IMR-90 (cell line): ENCODE data around the gene GCSAM. TPM values are rescaled to one million over a fixed set of nuclear protein-coding genes. Genes with fewer than 3 reads are reported as not detected.

Experiments
- ATAC-seq: fragments of 200-7000 bp; cut with Tn5 transposase; 2 replicates; pipeline ENCODE4 v1.9.1; 2020; ENCODE audit warnings: low read depth, mild to moderate bottlenecking, moderate library complexity
- BruUV-seq: library from RNA; stranded (reverse); fragments of 400-500 nt; replicated peaks from 2 replicates; lab custom pipeline; 2021; lab: Mats Ljungman, UMichigan
- CTCF ChIA-PET: fragments of 300-600 bp; formaldehyde crosslinking; extraction: SDS; loops from one replicate; lab custom pipeline; 2021; ENCODE audit warnings: antibody characterized with exemption; lab: Yijun Ruan, JAX
- POLR2A ChIA-PET: fragments of 300-600 bp; sonication (Branson Sonifier 250); formaldehyde crosslinking; loops from one replicate; lab custom pipeline; 2022; ENCODE audit warnings: antibody characterized with exemption; ENCODE audit not compliant: unreplicated experiment; lab: Charles Lee
- DNase-seq: peaks from one replicate; pipeline ENCODE4 v3.0.0; 2013
- H2AFZ ChIP-seq: replicated peaks from 2 replicates; pipeline ENCODE3; 2013; ENCODE audit warnings: low read length, mild to moderate bottlenecking; ENCODE audit not compliant: poor library complexity
- H2AK5ac ChIP-seq: 2 replicates; pipeline ENCODE4 v1.6.1; 2013; ENCODE audit warnings: low read depth, low read length, inconsistent platforms
- H2AK9ac ChIP-seq: replicated peaks from 2 replicates; pipeline ENCODE3; 2013; ENCODE audit warnings: mild to moderate bottlenecking, low read depth, low read length, moderate library complexity; ENCODE audit not compliant: poor library complexity
- H2BK120ac ChIP-seq: 2 replicates; pipeline ENCODE4 v1.6.1; 2013; ENCODE audit warnings: low read depth, low read length, inconsistent platforms
- H2BK15ac ChIP-seq: 3 replicates; pipeline ENCODE4 v1.6.1; 2013; ENCODE audit warnings: low read depth, low read length, inconsistent platforms
- H2BK20ac ChIP-seq: 2 replicates; pipeline ENCODE4 v1.6.1; 2013; ENCODE audit warnings: low read depth, mild to moderate bottlenecking, inconsistent platforms, low read length, moderate library complexity
- H2BK5ac ChIP-seq: 2 replicates; pipeline ENCODE4 v1.6.1; 2013; ENCODE audit warnings: mild to moderate bottlenecking, low read depth, low read length, inconsistent platforms; ENCODE audit not compliant: poor library complexity, severe bottlenecking
- H3K14ac ChIP-seq: replicated peaks from 2 replicates; pipeline ENCODE4 v1.6.1; 2013; ENCODE audit warnings: low read depth, low read length, inconsistent platforms
- H3K18ac ChIP-seq: 2 replicates; pipeline ENCODE4 v1.6.1; 2013; ENCODE audit warnings: low read depth, low read length, control low read depth
- H3K23ac ChIP-seq: 2 replicates; pipeline ENCODE4 v1.6.1; 2013; ENCODE audit warnings: low read depth, low read length, inconsistent platforms
- H3K27ac ChIP-seq: 2 replicates; pipeline ENCODE4 v1.5.1; 2013; ENCODE audit warnings: mild to moderate bottlenecking, control low read depth, low read length; ENCODE audit not compliant: insufficient read depth
- H3K27me3 ChIP-seq: 2 replicates; pipeline ENCODE4 v1.6.1; 2013; ENCODE audit warnings: low read length; ENCODE audit not compliant: control insufficient read depth, insufficient read depth
- H3K36me3 ChIP-seq: 2 replicates; pipeline ENCODE4 v1.6.1; 2013; ENCODE audit warnings: low read length, mixed read lengths; ENCODE audit not compliant: control insufficient read depth, insufficient read depth
- H3K4ac ChIP-seq: 2 replicates; pipeline ENCODE4 v1.6.1; 2013; ENCODE audit warnings: low read depth, low read length, inconsistent platforms
- H3K4me1 ChIP-seq: 2 replicates; pipeline ENCODE4 v1.6.1; 2013; ENCODE audit warnings: low read length, mixed read lengths; ENCODE audit not compliant: control insufficient read depth, insufficient read depth
- H3K4me2 ChIP-seq: 2 replicates; pipeline ENCODE4 v1.6.1; 2013; ENCODE audit warnings: low read depth, mild to moderate bottlenecking, control low read depth, low read length, moderate library complexity
- H3K4me3 ChIP-seq: 2 replicates; pipeline ENCODE4 v1.5.1; 2013; ENCODE audit warnings: low read depth, mild to moderate bottlenecking, control low read depth, low read length, moderate library complexity; ENCODE audit not compliant: insufficient read depth
- H3K56ac ChIP-seq: 2 replicates; pipeline ENCODE4 v1.6.1; 2013; ENCODE audit warnings: low read length, inconsistent platforms; ENCODE audit not compliant: insufficient read depth; ENCODE audit errors: extremely low read depth
- H3K79me1 ChIP-seq, 2 experiments: 2 replicates each; pipeline ENCODE4 v1.6.1; 2013; ENCODE audit warnings: low read length in 2 of 2, inconsistent platforms in 1 of 2, low read depth in 1 of 2
- H3K9ac ChIP-seq: 2 replicates; pipeline ENCODE4 v1.6.1; 2013; ENCODE audit warnings: low read depth, low read length, control low read depth
- H3K9me1 ChIP-seq: 2 replicates; pipeline ENCODE4 v1.6.1; 2013; ENCODE audit warnings: low read length, inconsistent platforms; ENCODE audit not compliant: insufficient read depth
- H3K9me3 ChIP-seq: 2 replicates; pipeline ENCODE4 v1.6.1; 2013; ENCODE audit warnings: low read length; ENCODE audit not compliant: control insufficient read depth, insufficient read depth
- H4K20me1 ChIP-seq: 2 replicates; pipeline ENCODE4 v1.6.1; 2013; ENCODE audit warnings: low read length, inconsistent platforms; ENCODE audit not compliant: insufficient read depth
- H4K5ac ChIP-seq: 2 replicates; pipeline ENCODE4 v1.6.1; 2013; ENCODE audit warnings: mild to moderate bottlenecking, low read depth, low read length, control low read depth
- H4K8ac ChIP-seq, 2 experiments: 2 replicates each; pipeline ENCODE4 v1.6.1; 2013; ENCODE audit warnings: low read depth in 2 of 2, low read length in 2 of 2, control low read depth in 1 of 2, inconsistent platforms in 1 of 2
- H4K91ac ChIP-seq: 2 replicates; pipeline ENCODE4 v1.6.1; 2013; ENCODE audit warnings: low read depth, low read length, inconsistent platforms; ENCODE audit not compliant: insufficient read depth
- BHLHE40 ChIP-seq: fragments of 150-350 bp; IDR thresholded peaks from 2 replicates; pipeline ENCODE4 v1.6.1; 2016; ENCODE audit warnings: mild to moderate bottlenecking, low read depth, low read length
- CEBPB ChIP-seq: IDR thresholded peaks from 2 replicates; pipeline ENCODE4 v1.6.1; 2012; ENCODE audit warnings: low read depth, low read length, improper control_type of control experiment
- CHD1 ChIP-seq: IDR thresholded peaks from 2 replicates; pipeline ENCODE4 v1.6.1; 2012; ENCODE audit warnings: low read depth, low read length, improper control_type of control experiment
- CTCF ChIP-seq: conservative IDR thresholded peaks from 2 replicates; pipeline ENCODE4 v1.5.1; 2012; ENCODE audit warnings: mild to moderate bottlenecking, low read depth, low read length, improper control_type of control experiment
- ELK1 ChIP-seq: fragments of 150-350 bp; IDR thresholded peaks from 2 replicates; pipeline ENCODE4 v1.6.1; 2016; ENCODE audit warnings: low read depth, mild to moderate bottlenecking, low read length, moderate library complexity, borderline replicate concordance
- MAFK ChIP-seq: IDR thresholded peaks from 2 replicates; pipeline ENCODE4 v1.6.1; 2012; ENCODE audit warnings: low read depth, low read length, improper control_type of control experiment
- MAZ ChIP-seq: IDR thresholded peaks from 2 replicates; pipeline ENCODE4 v1.6.1; 2012; ENCODE audit warnings: low read depth, mild to moderate bottlenecking, low read length, improper control_type of control experiment, moderate library complexity, borderline replicate concordance
- MXI1 ChIP-seq: IDR thresholded peaks from 2 replicates; pipeline ENCODE4 v1.6.1; 2012; ENCODE audit warnings: low read depth, mild to moderate bottlenecking, low read length, moderate library complexity, borderline replicate concordance
- POLR2A ChIP-seq: IDR thresholded peaks from 2 replicates; pipeline ENCODE4 v1.6.1; 2012; ENCODE audit warnings: mild to moderate bottlenecking, low read depth, low read length
- RAD21 ChIP-seq: IDR thresholded peaks from 2 replicates; pipeline ENCODE4 v1.6.1; 2012; ENCODE audit warnings: low read length, improper control_type of control experiment
- RFX5 ChIP-seq: IDR thresholded peaks from 2 replicates; pipeline ENCODE4 v1.8.0; 2012; ENCODE audit warnings: low read depth, mild to moderate bottlenecking, low read length, moderate library complexity
- SMC3 ChIP-seq: fragments of 150-350 bp; IDR thresholded peaks from 2 replicates; pipeline ENCODE4 v1.6.1; 2016; ENCODE audit warnings: low read depth, mild to moderate bottlenecking, antibody characterized with exemption, low read length, moderate library complexity
- WGBS, 2 experiments: methylation state at CpG; one replicate each; pipeline versions ENCODE4 v1.1.5 to v1.1.7; 2013; ENCODE audit warnings: missing lambda C conversion rate in 2 of 2; ENCODE audit not compliant: insufficient read length in 1 of 2; ENCODE audit errors: extremely low coverage in 2 of 2; 5-methylcytosine and 5-hydroxymethylcytosine counted together
- dilution Hi-C: fragments of 300-500 bp; cut with HindIII; formaldehyde crosslinking; loops from one replicate; pipeline ENCODE4 v1.14.3; 2018; ENCODE audit warnings: low sequenced_read_pairs; ENCODE audit not compliant: unreplicated experiment
- in situ Hi-C: fragments of 300-500 bp; cut with MboI; formaldehyde crosslinking; loops from 3 replicates; pipeline ENCODE4 v1.14.3; 2019; ENCODE audit warnings: low sequenced_read_pairs, inconsistent platforms, mixed read lengths
- intact Hi-C: fragments of 100-400 bp; cut with micrococcal nuclease; formaldehyde crosslinking; loops from 2 replicates; pipeline ENCODE4 v1.10.0; 2022
- polyA plus RNA-seq, 3 experiments: library from polyadenylated mRNA; depleted of rRNA; stranded (reverse); fragments of >200 nt; gene quantifications; 2 replicates each; pipeline ENCODE4 v1.2.3, GENCODE V29; 2012; ENCODE audit warnings: low replicate concordance in 1 of 3
- total RNA-seq: library from RNA; depleted of rRNA; stranded (reverse); fragments of >200 nt; gene quantifications from 2 replicates; pipeline ENCODE4 v1.2.3, GENCODE V29; 2012

Gene GCSAM
- total and polyA plus RNA-seq, 2 of the 4 experiments (the other 2 are of a cell fraction): not detected

GRCh38 chr3:112133626-112134334, 732 bp upstream of the GCSAM start:
- no peak overlapping the region for H3K23ac ChIP-seq
- H2AK5ac ChIP-seq: no peak overlapping the region
- H2BK15ac ChIP-seq: no peak overlapping the region
- no peak overlapping the region for H4K91ac ChIP-seq
- H3K9ac ChIP-seq: no peak overlapping the region
- H3K9me3 ChIP-seq: no peaks in the 10 kb centered on the region
- no peak overlapping the region for H2AFZ ChIP-seq
- H4K20me1 ChIP-seq: no peaks in the 10 kb centered on the region
- intact Hi-C loops (no loop called here), in situ Hi-C loops (loop anchor here (25.0 kb wide), 1 partner anchor 379 kb away; no protein-coding TSS in a partner anchor), dilution Hi-C loops (no loop called here)
- no peak for DNase-seq
- peaks cover 3% of the 10 kb centered on the region; the same call in 1 of the 2 replicates for H3K9me1 ChIP-seq
- no peak overlapping the region for H4K5ac ChIP-seq
- no peak overlapping the region for H3K14ac ChIP-seq
- no peaks in the 10 kb centered on the region for H3K79me1 ChIP-seq
- H3K36me3 ChIP-seq: no peaks in the 10 kb centered on the region
- no peak overlapping the region for H2BK20ac ChIP-seq
- ATAC-seq: no peak
- no peak overlapping the region for H3K56ac ChIP-seq
- H2AK9ac ChIP-seq: no peak overlapping the region
- CTCF ChIA-PET: no interaction called here
- H3K18ac ChIP-seq: no peak overlapping the region
- WGBS, 2 experiments: 80% methylated on average over 1 of the region's 5 CpGs; no CpG with 5 or more reads in 1 of the 2 experiments
- H2BK5ac ChIP-seq: no peak overlapping the region
- H3K4ac ChIP-seq: no peak overlapping the region
- H3K4me1 ChIP-seq: 0 out of 2 replicates have a peak, but pooled peaks cover 1% of the 10 kb centered on the region
- no peak overlapping the region for H2BK120ac ChIP-seq
- no peak overlapping the region for H3K4me3 ChIP-seq
- TF ChIP-seq RAD21: no peak
- no peak for TF ChIP-seq MAZ
- no peak for TF ChIP-seq ELK1
- TF ChIP-seq BHLHE40: no peak
- TF ChIP-seq CTCF: no peak
- TF ChIP-seq MAFK: no peak
- TF ChIP-seq CEBPB: no peak
- no peak for TF ChIP-seq RFX5
- no peak for TF ChIP-seq CHD1
- no peak for TF ChIP-seq POLR2A
- TF ChIP-seq MXI1: no peak
- TF ChIP-seq SMC3: no peak
- BruUV-seq: no TSS peak
- no peak overlapping the region for H3K4me2 ChIP-seq
- no peak overlapping the region for H3K27ac ChIP-seq
- POLR2A ChIA-PET: no interaction called here
- H4K8ac ChIP-seq: no peak overlapping the region
- H3K27me3 ChIP-seq: no peaks in the 10 kb centered on the region
